Stomach smooth muscle (tissue), 2 donors: Measurements from ENCODE around the gene HHATL.
"Not testable (repeated sequence)": the region's sequence is repeated elsewhere in the genome, so short reads cannot be mapped to it uniquely, and the experiment has no call there.

ENCODE experiments used
- H3K27ac ChIP-seq: one replicate; pipeline ENCODE4 v1.7.0; 2013; ENCODE audit warnings: mild to moderate bottlenecking, low read length, inconsistent platforms
- H3K27me3 ChIP-seq, 2 donors: one replicate each; pipeline ENCODE4 v1.7.0; 2013; ENCODE audit warnings: low read length in 2 of 2; ENCODE audit not compliant: insufficient read depth in 2 of 2, control insufficient read depth in 1 of 2
- H3K36me3 ChIP-seq, 2 donors: one replicate each; pipeline ENCODE4 v1.7.0; 2013; ENCODE audit warnings: low read length in 2 of 2; ENCODE audit not compliant: control insufficient read depth in 2 of 2, insufficient read depth in 2 of 2
- H3K4me1 ChIP-seq: one replicate; pipeline ENCODE4 v1.7.0; 2013; ENCODE audit warnings: low read length; ENCODE audit not compliant: control insufficient read depth, insufficient read depth
- H3K4me3 ChIP-seq, 2 donors: one replicate each; pipeline ENCODE4 v1.7.0; 2013; ENCODE audit warnings: low read length in 2 of 2
- H3K9ac ChIP-seq, 2 donors: one replicate each; pipeline ENCODE4 v1.7.0; 2013; ENCODE audit warnings: low read length in 2 of 2, mild to moderate bottlenecking in 1 of 2
- H3K9me3 ChIP-seq, 2 donors: one replicate each; pipeline ENCODE4 v1.7.0; 2013; ENCODE audit warnings: low read length in 2 of 2; ENCODE audit not compliant: control insufficient read depth in 2 of 2
- donor health status: healthy.
- donor health status: Pancreatic carcinoma.

The HHATL gene

GRCh38 chr3:42725454-42725853 lies 22.9 kb upstream of the HHATL start:
- H3K27me3 ChIP-seq = no peaks in the 10 kb centered on the region
- H3K36me3 ChIP-seq = no peaks in the 10 kb centered on the region
- H3K4me3 ChIP-seq = no peak overlapping the region
- no peaks in the 10 kb centered on the region for H3K9me3 ChIP-seq
- no peak overlapping the region for H3K9ac ChIP-seq
- H3K27ac ChIP-seq = no peak overlapping the region
- H3K4me1 ChIP-seq = no peaks in the 10 kb centered on the region

DNA sequence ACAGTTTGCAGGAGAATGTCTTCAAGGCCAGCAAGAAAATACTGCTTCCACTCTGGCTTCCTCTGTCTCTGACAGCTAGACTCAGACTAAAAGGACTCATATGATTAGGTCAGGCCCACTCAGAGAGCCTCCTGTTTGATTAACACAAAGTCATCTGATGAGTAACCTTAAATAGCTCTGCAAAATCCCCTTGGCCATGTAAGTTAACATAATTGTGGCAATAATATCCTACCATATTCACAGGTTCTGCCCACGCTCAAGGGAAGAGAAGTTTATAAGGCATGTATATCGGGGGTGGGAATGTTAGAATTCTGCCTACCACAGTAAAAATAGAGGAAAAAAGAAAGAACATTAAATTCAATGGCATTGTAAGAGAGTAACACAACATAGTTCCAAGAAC lies 20.6 kb upstream of the HHATL start:
- no peaks in the 10 kb centered on the region for H3K9me3 ChIP-seq
- no peak overlapping the region for H3K9ac ChIP-seq
- no peaks in the 10 kb centered on the region for H3K36me3 ChIP-seq
- H3K27ac ChIP-seq = no peak overlapping the region
- no peak overlapping the region for H3K4me3 ChIP-seq
- no peaks in the 10 kb centered on the region for H3K27me3 ChIP-seq
- H3K4me1 ChIP-seq = no peaks in the 10 kb centered on the region

DNA sequence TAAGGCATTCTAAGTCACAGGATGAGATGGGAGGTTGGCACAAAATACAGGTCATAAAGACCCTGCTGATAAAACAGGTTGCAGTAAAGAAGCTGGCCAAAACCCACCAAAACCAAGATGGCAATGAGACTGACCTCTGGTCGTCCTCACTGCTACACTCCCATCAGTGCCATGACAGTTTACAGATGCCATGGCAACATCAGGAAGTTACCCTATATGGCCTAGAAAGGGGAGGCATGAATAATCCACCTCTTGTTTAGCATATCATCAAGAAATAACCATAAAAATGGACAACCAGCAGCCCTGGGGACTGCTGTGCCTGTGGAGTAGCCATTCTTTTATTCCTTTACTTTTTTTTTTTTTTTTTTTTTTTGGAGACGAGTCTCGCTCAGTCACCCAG lies 19.8 kb upstream of the HHATL start:
- not testable (repeated sequence) for H3K4me3 ChIP-seq, H3K27ac ChIP-seq, H3K9ac ChIP-seq, H3K36me3 ChIP-seq, H3K4me1 ChIP-seq, H3K27me3 ChIP-seq, H3K9me3 ChIP-seq

DNA sequence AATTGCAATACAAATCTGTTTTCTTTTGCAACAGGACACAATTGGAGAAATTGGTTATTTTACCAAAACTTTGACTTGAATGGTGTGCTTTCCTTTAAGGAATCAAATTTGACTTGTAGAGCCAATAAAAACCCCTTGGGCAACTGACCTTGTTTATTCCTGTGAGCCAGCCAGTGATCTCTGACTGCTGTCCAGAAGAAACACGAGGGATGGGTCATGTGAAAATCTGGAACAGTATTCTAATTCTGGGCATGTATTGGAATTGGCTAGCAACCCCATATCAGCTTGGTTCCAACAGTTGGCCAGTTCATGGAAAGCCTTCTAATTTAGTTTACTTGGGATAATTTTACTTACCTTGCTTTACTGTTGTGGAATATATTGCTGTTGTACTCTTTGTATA lies 19.1 kb upstream of the HHATL start:
- Histone ChIP-seq H3K9ac (no peak overlapping the region), H3K27me3 (no peaks in the 10 kb centered on the region), H3K27ac (no peak overlapping the region), H3K4me1 (no peaks in the 10 kb centered on the region), H3K9me3 (no peaks in the 10 kb centered on the region), H3K36me3 (no peaks in the 10 kb centered on the region), H3K4me3 (no peak overlapping the region)

DNA sequence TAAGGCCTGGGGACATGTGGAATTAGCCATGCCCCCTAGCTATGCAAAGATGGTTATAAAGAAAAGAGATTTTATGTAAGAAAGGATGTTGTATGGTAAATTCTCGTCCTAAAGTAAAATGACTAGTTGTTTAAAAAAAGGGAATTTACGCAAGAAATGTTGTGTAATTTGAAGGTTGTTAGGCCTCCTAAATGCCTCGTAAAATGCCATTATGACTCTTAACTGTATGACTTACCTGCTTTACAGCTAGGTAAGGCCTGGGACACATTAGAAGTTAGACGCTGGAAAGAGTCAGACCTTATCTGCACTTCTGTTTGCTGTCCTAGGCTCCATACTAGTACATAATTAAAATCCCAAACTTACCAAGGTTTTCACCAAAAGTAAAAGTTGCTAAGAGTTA lies 17.5 kb upstream of the HHATL start:
- no peak overlapping the region for H3K4me3 ChIP-seq
- H3K9me3 ChIP-seq = no peaks in the 10 kb centered on the region
- H3K9ac ChIP-seq = no peak overlapping the region
- H3K27ac ChIP-seq = no peak overlapping the region
- H3K27me3 ChIP-seq = no peaks in the 10 kb centered on the region
- no peaks in the 10 kb centered on the region for H3K4me1 ChIP-seq
- no peaks in the 10 kb centered on the region for H3K36me3 ChIP-seq

DNA sequence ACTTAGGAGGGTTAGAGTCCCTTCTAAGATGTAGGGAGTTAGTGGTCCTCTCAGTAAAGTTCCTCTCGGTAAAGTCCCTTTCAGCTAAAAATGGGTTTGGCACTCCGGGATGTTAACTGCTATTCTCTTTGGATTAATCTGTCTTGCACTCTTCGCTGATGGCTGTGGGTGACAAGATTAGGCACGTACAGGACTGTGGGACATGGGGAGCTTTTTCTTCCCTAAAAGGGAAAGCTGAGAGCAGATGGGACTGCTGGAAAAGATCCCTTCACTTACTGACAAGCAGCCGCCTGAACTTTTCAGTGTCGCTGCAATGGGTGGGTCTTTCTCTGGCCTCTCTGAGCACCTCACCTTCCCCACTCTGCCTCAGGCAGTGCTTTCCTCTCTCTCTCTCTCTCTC lies 16.4 kb upstream of the HHATL start:
- Histone ChIP-seq H3K27ac (no peak overlapping the region), H3K9ac (no peak overlapping the region), H3K36me3 (no peaks in the 10 kb centered on the region), H3K4me3 (no peak overlapping the region), H3K27me3 (no peaks in the 10 kb centered on the region), H3K4me1 (no peaks in the 10 kb centered on the region), H3K9me3 (no peaks in the 10 kb centered on the region)

DNA sequence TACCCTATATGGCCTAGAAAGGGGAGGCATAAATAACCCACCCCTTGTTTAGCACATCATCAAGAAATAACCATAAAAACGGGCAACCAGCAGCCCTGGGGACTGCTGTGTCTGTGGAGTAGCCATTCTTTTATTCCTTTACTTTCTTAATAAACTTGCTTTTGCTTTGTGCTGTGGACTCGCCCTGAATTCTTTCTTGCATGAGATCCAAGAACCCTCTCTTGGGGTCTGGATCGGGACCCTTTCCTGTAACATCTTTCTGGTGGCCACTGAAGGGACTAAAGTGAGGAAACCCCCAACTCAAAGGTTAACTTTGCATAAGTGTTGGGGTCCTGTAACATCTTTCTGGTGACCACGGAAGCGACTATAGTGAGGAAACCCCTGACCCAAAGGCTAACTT lies 15.7 kb upstream of the HHATL start:
- no peak overlapping the region for H3K27ac ChIP-seq
- H3K4me3 ChIP-seq = no peak overlapping the region
- no peaks in the 10 kb centered on the region for H3K36me3 ChIP-seq
- no peak overlapping the region for H3K9ac ChIP-seq
- H3K9me3 ChIP-seq = no peaks in the 10 kb centered on the region
- no peaks in the 10 kb centered on the region for H3K4me1 ChIP-seq
- H3K27me3 ChIP-seq = no peaks in the 10 kb centered on the region

DNA sequence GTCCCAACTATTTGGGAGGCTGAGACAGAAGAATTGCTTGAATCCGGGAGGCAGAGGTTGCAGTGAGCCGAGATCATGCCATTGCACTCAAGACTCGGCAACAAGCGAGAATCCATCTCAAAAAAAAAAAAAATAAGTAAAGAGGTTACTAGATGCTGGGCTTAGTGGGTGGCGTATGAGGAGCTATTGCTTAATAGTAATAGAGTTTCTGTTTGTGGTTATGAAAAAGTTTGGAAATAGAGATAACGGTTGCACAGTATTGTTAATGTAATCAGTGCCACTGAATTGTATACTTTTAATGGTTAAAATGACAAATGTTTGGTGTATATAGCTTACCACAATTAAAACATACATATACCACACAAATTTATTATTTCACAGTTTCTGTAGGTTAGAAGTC lies 14.7 kb upstream of the HHATL start:
- Histone ChIP-seq H3K27me3 (no peaks in the 10 kb centered on the region), H3K4me3 (no peak overlapping the region), H3K36me3 (no peaks in the 10 kb centered on the region), H3K9ac (no peak overlapping the region), H3K9me3 (no peaks in the 10 kb centered on the region), H3K27ac (no peak overlapping the region), H3K4me1 (no peaks in the 10 kb centered on the region)

DNA sequence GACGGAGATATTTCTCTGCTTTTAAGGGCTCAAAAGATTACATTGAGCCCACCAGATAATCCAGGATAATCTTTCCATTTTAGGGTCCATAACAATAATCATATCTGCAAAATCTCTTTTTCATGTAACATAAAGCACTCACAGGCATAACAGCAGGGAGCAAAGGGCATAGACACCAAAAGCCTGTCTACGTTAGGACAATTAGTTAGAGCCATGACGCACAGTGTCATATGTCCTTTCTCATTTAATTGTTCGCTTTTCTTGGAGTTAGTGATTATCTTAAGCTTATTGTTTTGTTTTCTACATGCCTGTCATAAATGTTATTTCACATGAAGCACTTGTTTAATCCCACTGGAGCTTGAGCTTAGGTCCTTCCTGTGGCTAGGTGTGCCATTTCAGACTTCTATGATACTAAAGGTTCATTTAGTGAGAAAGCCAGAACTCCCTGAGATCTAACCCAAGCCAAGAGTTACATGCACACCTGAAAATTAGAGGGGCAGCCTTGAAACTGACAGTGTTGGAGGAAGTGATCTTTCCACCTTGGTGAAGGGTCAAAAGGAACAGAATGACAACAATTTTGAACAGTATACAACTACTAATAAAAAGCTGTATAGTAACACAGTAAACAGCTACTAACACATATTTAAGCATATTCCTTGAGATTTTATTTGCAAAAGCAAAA lies 11.7 kb upstream of the HHATL start:
- Histone ChIP-seq H3K36me3 (no peaks in the 10 kb centered on the region), H3K4me3 (no peak overlapping the region), H3K27ac (no peak overlapping the region), H3K4me1 (no peaks in the 10 kb centered on the region), H3K9me3 (no peaks in the 10 kb centered on the region), H3K27me3 (no peaks in the 10 kb centered on the region), H3K9ac (no peak overlapping the region)

DNA sequence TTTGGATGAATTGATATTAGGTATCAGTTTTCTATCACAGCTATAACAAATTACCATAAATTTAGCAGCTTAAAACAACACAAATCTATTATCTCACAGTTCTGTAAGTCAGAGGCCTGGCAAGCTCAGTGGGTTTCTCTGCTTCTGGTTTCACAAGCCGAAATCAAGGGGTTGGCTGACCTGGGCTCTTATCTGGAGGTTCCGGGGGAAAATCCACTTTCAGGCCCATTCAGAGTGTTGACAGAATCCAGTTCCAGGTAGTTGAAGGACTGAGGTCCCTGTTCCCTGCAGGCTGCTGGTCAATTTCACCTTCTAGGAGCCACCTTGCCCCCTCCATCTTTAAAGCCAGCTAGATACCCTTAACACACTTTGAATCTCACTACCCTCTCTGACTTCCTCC lies 11.1 kb upstream of the HHATL start:
- Histone ChIP-seq H3K4me3 (no peak overlapping the region), H3K9me3 (no peaks in the 10 kb centered on the region), H3K27me3 (no peaks in the 10 kb centered on the region), H3K4me1 (no peaks in the 10 kb centered on the region), H3K9ac (no peak overlapping the region), H3K27ac (no peak overlapping the region), H3K36me3 (no peaks in the 10 kb centered on the region)

- no peaks in the 10 kb centered on the region for H3K27me3 ChIP-seq
- H3K27ac ChIP-seq = no peak overlapping the region
- no peak overlapping the region for H3K9ac ChIP-seq
- no peaks in the 10 kb centered on the region for H3K9me3 ChIP-seq
- no peak overlapping the region for H3K4me3 ChIP-seq
- no peaks in the 10 kb centered on the region for H3K4me1 ChIP-seq
- no peaks in the 10 kb centered on the region for H3K36me3 ChIP-seq
These were observed 10.2 kb upstream of the HHATL start for GRCh38 chr3:42712688-42713372.
